GM23338 (cell line): ENCODE results near the gene CFAP100. TPM values are rescaled to one million over a fixed set of nuclear protein-coding genes. Genes with fewer than 3 reads are reported as not detected.

Source experiments
- ATAC-seq: fragments of 200-7000 bp; cut with Tn5 transposase; 3 replicates; pipeline ENCODE4 v1.9.1; 2020
- DNase-seq: peaks from one replicate; pipeline ENCODE4 v3.0.0-alpha.2; 2015; ENCODE audit warnings: low spot score
- H2AFZ ChIP-seq: fragments of 200-600 bp; sonication (generic); 2 replicates; pipeline ENCODE4 v1.8.0; 2016; ENCODE audit warnings: antibody characterized with exemption, mild to moderate bottlenecking, moderate library complexity
- H3F3A ChIP-seq: fragments of 200-600 bp; sonication (generic); replicated peaks from 2 replicates; pipeline ENCODE4 v1.8.0; 2017; ENCODE audit warnings: antibody characterized with exemption, mixed run types, low read depth
- H3K27ac ChIP-seq: fragments of 200-600 bp; sonication (generic); 2 replicates; pipeline ENCODE4 v1.6.1; 2016; ENCODE audit warnings: low read depth
- H3K27me3 ChIP-seq: fragments of 200-600 bp; sonication (generic); 2 replicates; pipeline ENCODE4 v1.8.0; 2016; ENCODE audit warnings: mild to moderate bottlenecking, mixed run types, moderate library complexity; ENCODE audit not compliant: insufficient read depth
- H3K36me3 ChIP-seq: fragments of 200-600 bp; sonication (generic); 2 replicates; pipeline ENCODE4 v1.8.0; 2016; ENCODE audit warnings: mild to moderate bottlenecking; ENCODE audit not compliant: insufficient read depth
- H3K4me1 ChIP-seq: fragments of 200-600 bp; sonication (generic); 2 replicates; pipeline ENCODE4 v1.8.0; 2016; ENCODE audit warnings: mild to moderate bottlenecking, moderate library complexity; ENCODE audit not compliant: insufficient read depth
- H3K4me2 ChIP-seq: fragments of 200-600 bp; sonication (generic); 2 replicates; pipeline ENCODE4 v1.7.1; 2017; ENCODE audit warnings: mixed run types
- H3K4me3 ChIP-seq: fragments of 200-600 bp; sonication (generic); 2 replicates; pipeline ENCODE4 v1.6.1; 2016; ENCODE audit warnings: mixed run types
- H3K79me2 ChIP-seq: fragments of 200-600 bp; sonication (generic); replicated peaks from 2 replicates; pipeline ENCODE4 v1.8.0; 2017; ENCODE audit warnings: mild to moderate bottlenecking; ENCODE audit not compliant: insufficient read depth
- H3K9me2 ChIP-seq: fragments of 200-600 bp; sonication (generic); 2 replicates; pipeline ENCODE4 v1.8.0; 2017; ENCODE audit not compliant: insufficient read depth
- H4K20me1 ChIP-seq: fragments of 200-600 bp; sonication (generic); replicated peaks from 2 replicates; pipeline ENCODE4 v1.8.0; 2017; ENCODE audit warnings: mild to moderate bottlenecking; ENCODE audit not compliant: insufficient read depth
- H3K27ac Mint-ChIP-seq: 2 replicates; pipeline ENCODE4 v1.8.0; 2020; ENCODE audit warnings: inconsistent platforms, mild to moderate bottlenecking, moderate library complexity, mixed read lengths
- H3K27me3 Mint-ChIP-seq: 3 replicates; pipeline ENCODE4 v1.8.0; 2022; ENCODE audit warnings: low read depth, mild to moderate bottlenecking, moderate library complexity, mixed read lengths, inconsistent platforms; ENCODE audit not compliant: insufficient read depth, poor library complexity
- H3K36me3 Mint-ChIP-seq: 3 replicates; pipeline ENCODE4 v1.8.0; 2021; ENCODE audit warnings: low read depth, mild to moderate bottlenecking, inconsistent platforms, moderate library complexity, mixed read lengths
- H3K4me1 Mint-ChIP-seq: 3 replicates; pipeline ENCODE4 v1.8.0; 2020; ENCODE audit warnings: mild to moderate bottlenecking, inconsistent platforms, mixed read lengths
- H3K4me3 Mint-ChIP-seq: 3 replicates; pipeline ENCODE4 v1.8.0; 2021; ENCODE audit warnings: moderate library complexity, mild to moderate bottlenecking, inconsistent platforms, mixed read lengths
- H3K9me3 Mint-ChIP-seq: 3 replicates; pipeline ENCODE4 v1.8.0; 2020; ENCODE audit warnings: moderate library complexity, mild to moderate bottlenecking, inconsistent platforms, mixed read lengths
- CREB1 ChIP-seq: fragments of 250-450 bp; sonication (Bioruptor Pico); IDR thresholded peaks from 2 replicates; pipeline ENCODE4 v1.5.0; 2020; ENCODE audit warnings: low read depth, mild to moderate bottlenecking, moderate library complexity
- ETS1 ChIP-seq: IDR thresholded peaks from 2 replicates; pipeline ENCODE4 v1.6.1; 2016; ENCODE audit warnings: antibody characterized with exemption
- EZH2 ChIP-seq: fragments of 200-600 bp; sonication (generic); IDR thresholded peaks from one replicate; pipeline ENCODE4 v1.8.0; 2017; ENCODE audit warnings: antibody characterized with exemption, mild to moderate bottlenecking, low read depth; ENCODE audit not compliant: unreplicated experiment
- EZH2phosphoT487 ChIP-seq: fragments of 200-600 bp; sonication (generic); IDR thresholded peaks from one replicate; pipeline ENCODE4 v1.8.1; 2018; ENCODE audit warnings: antibody characterized with exemption; ENCODE audit not compliant: unreplicated experiment
- JUNB ChIP-seq: IDR thresholded peaks from one replicate; pipeline ENCODE4 v1.6.1; 2016; ENCODE audit warnings: antibody characterized with exemption; ENCODE audit not compliant: unreplicated experiment
- NANOG ChIP-seq: IDR thresholded peaks from 2 replicates; pipeline ENCODE4 v1.6.1; 2016; ENCODE audit warnings: antibody characterized with exemption, borderline replicate concordance
- POLR2AphosphoS5 ChIP-seq: IDR thresholded peaks from 2 replicates; pipeline ENCODE4 v1.6.1; 2016; ENCODE audit warnings: antibody characterized with exemption, low read depth
- STAT1 ChIP-seq: IDR thresholded peaks from one replicate; pipeline ENCODE4 v1.6.1; 2016; ENCODE audit warnings: antibody characterized with exemption; ENCODE audit not compliant: unreplicated experiment
- ZNF114 ChIP-seq: fragments of 250-450 bp; sonication (Bioruptor Pico); IDR thresholded peaks from 2 replicates; pipeline ENCODE4 v1.5.0; 2020; ENCODE audit warnings: mild to moderate bottlenecking, moderate library complexity
- ZNF331 ChIP-seq: fragments of 250-450 bp; sonication (Bioruptor Pico); IDR thresholded peaks from 2 replicates; pipeline ENCODE4 v1.5.0; 2020; ENCODE audit warnings: low read depth, mild to moderate bottlenecking, moderate library complexity
- ZNF462 ChIP-seq: fragments of 250-450 bp; sonication (Bioruptor Pico); IDR thresholded peaks from 2 replicates; pipeline ENCODE4 v1.5.0; 2020; ENCODE audit warnings: mild to moderate bottlenecking, moderate library complexity
- polyA plus RNA-seq: library from polyadenylated mRNA; unstranded; fragments of >200 nt; fragmentation: Nextera tagmentation; extraction: Ambion mirVana; gene quantifications from 2 replicates; pipeline ENCODE4 v1.2.1, GENCODE V29; 2016
- total RNA-seq: library from RNA; depleted of rRNA; stranded (reverse); fragments of >200 nt; shearing (Covaris generic); gene quantifications from 2 replicates; pipeline ENCODE4 v1.2.3, GENCODE V29; 2014
- TF ChIP-seq, protein P1 (sequence below), 2 experiments: fragments of 200-600 bp in 1 of 2; sonication (generic) in 1 of 2; conservative IDR thresholded peaks; 2 replicates each; pipeline versions ENCODE4 v1.5.1 to v1.6.1; 2016 to 2017; ENCODE audit warnings: antibody characterized with exemption in 2 of 2, low read depth in 2 of 2, mild to moderate bottlenecking in 2 of 2, moderate library complexity in 1 of 2

CFAP100 gene
- total and polyA plus RNA-seq, 2 experiments from 2014 or later, result 0.07 TPM; not detected in 1

DNA sequence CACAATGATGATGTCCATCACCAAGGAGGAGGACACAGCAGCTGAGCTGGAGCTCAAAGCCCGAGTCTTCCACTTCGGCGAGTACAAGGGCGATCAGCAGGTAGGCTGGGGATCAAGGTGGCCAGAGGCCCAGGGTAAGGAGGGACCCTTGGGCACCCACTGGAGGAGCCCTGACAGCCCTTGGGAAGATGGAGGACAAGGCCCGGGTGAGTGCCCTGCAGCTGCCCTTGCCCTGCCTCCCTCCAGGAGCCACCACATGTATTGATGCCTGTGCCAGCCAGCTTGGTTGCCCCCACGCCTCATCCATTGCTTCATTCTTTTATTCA is 38.4 kb downstream of the CFAP100 start:
- Histone ChIP-seq H3F3A (no peaks in the 10 kb centered on the region), H3K9me2 (0 out of 2 replicates have a peak, but pooled peaks cover 2% of the 10 kb centered on the region), H4K20me1 (no peaks in the 10 kb centered on the region), H3K4me3 (no peak overlapping the region), H2AFZ (no peak overlapping the region), H3K4me2 (no peak overlapping the region), H3K27ac (no peak overlapping the region), H3K36me3 (no peaks in the 10 kb centered on the region), H3K79me2 (no peaks in the 10 kb centered on the region), H3K27me3 (no peaks in the 10 kb centered on the region), H3K4me1 (no peaks in the 10 kb centered on the region)
- peaks cover 14% of the 10 kb centered on the region for H3K36me3 Mint-ChIP-seq
- peaks cover 3% of the 10 kb centered on the region for H3K27me3 Mint-ChIP-seq
- no peak for DNase-seq
- H3K4me1 Mint-ChIP-seq, result no peaks in the 10 kb centered on the region
- no peak overlapping the region for H3K4me3 Mint-ChIP-seq
- no peak for ATAC-seq
- no peaks in the 10 kb centered on the region for H3K9me3 Mint-ChIP-seq
- no peak overlapping the region for H3K27ac Mint-ChIP-seq
- TF ChIP-seq ETS1, result no peak
- no peak for TF ChIP-seq CREB1 (CRISPR knock-in tag)
- no peak for TF ChIP-seq ZNF114 (CRISPR knock-in tag)

DNA sequence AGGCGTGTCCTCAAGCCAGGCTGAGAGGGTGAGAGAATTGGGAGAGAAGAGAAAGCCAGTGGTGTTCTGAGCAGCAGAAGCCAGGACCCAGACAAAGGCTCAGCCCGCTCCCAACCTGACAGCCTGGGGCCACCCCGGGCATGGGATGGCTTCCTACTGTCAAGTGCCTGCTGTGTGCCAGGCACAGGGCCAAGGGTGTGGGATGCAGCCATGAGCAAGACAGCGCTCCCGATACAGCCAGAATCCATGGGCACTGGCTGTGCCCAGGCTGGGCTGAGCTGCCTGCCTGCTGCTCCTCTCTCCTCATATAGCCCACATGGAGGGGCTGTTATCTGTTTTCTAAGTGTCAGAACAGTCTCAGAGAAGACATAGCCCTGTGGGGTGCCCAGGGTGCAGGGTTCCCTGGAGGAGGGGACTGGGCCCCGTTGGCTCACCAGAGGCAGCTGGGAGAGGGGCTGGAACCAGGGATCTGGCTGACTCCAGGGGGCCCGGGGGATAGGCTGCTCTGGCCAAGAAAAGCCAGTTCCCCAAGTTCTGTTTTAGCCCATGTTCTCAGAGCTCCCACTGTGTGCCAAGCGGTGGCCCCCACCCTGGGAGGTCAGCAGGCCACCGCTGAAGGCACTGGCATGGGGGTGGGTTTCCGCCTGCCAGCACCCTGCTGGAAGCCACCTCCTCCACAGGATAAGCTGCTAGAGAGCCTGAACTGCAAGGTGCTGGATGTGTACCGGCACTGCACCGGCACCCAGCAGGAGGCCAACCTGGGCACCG is 39.0 kb downstream of the CFAP100 start:
- Histone ChIP-seq H2AFZ (no peak overlapping the region), H4K20me1 (no peaks in the 10 kb centered on the region), H3K9me2 (no peaks in the 10 kb centered on the region), H3K36me3 (no peaks in the 10 kb centered on the region), H3K4me2 (no peak overlapping the region), H3K27me3 (no peaks in the 10 kb centered on the region), H3F3A (no peaks in the 10 kb centered on the region), H3K27ac (no peak overlapping the region), H3K4me1 (no peaks in the 10 kb centered on the region), H3K4me3 (no peak overlapping the region), H3K79me2 (no peaks in the 10 kb centered on the region)
- no peak overlapping the region for H3K27ac Mint-ChIP-seq
- peaks cover 3% of the 10 kb centered on the region; the same call in 2 of the 3 replicates for H3K4me1 Mint-ChIP-seq
- no peaks in the 10 kb centered on the region for H3K9me3 Mint-ChIP-seq
- ATAC-seq (no peak), DNase-seq (no peak)
- H3K4me3 Mint-ChIP-seq, result no peak overlapping the region
- H3K27me3 Mint-ChIP-seq, result peaks cover 3% of the 10 kb centered on the region
- H3K36me3 Mint-ChIP-seq, result peaks cover 20% of the 10 kb centered on the region
- TF ChIP-seq CREB1 (CRISPR knock-in tag) (no peak), NANOG (no peak), ZNF114 (CRISPR knock-in tag) (no peak), ZNF331 (CRISPR knock-in tag) (no peak), STAT1 (no peak), ZNF462 (no peak), POLR2AphosphoS5 (no peak), JUNB (no peak), EZH2phosphoT487 (no peak), EZH2 (no peak)
- TF ChIP-seq, protein P1, sequence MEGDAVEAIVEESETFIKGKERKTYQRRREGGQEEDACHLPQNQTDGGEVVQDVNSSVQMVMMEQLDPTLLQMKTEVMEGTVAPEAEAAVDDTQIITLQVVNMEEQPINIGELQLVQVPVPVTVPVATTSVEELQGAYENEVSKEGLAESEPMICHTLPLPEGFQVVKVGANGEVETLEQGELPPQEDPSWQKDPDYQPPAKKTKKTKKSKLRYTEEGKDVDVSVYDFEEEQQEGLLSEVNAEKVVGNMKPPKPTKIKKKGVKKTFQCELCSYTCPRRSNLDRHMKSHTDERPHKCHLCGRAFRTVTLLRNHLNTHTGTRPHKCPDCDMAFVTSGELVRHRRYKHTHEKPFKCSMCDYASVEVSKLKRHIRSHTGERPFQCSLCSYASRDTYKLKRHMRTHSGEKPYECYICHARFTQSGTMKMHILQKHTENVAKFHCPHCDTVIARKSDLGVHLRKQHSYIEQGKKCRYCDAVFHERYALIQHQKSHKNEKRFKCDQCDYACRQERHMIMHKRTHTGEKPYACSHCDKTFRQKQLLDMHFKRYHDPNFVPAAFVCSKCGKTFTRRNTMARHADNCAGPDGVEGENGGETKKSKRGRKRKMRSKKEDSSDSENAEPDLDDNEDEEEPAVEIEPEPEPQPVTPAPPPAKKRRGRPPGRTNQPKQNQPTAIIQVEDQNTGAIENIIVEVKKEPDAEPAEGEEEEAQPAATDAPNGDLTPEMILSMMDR (conservative IDR thresholded peaks at IDR 0.05; ENCODE audit: low read depth in 2 of 2), result no peak
